Measurements from ENCODE around the gene RRBP1.

The RRBP1 gene

GRCh38 chr20:17671565-17671964 is 10.5 kb downstream of the RRBP1 start:
- TF ChIP-seq, protein P1, sequence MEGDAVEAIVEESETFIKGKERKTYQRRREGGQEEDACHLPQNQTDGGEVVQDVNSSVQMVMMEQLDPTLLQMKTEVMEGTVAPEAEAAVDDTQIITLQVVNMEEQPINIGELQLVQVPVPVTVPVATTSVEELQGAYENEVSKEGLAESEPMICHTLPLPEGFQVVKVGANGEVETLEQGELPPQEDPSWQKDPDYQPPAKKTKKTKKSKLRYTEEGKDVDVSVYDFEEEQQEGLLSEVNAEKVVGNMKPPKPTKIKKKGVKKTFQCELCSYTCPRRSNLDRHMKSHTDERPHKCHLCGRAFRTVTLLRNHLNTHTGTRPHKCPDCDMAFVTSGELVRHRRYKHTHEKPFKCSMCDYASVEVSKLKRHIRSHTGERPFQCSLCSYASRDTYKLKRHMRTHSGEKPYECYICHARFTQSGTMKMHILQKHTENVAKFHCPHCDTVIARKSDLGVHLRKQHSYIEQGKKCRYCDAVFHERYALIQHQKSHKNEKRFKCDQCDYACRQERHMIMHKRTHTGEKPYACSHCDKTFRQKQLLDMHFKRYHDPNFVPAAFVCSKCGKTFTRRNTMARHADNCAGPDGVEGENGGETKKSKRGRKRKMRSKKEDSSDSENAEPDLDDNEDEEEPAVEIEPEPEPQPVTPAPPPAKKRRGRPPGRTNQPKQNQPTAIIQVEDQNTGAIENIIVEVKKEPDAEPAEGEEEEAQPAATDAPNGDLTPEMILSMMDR (IDR thresholded peaks at IDR 0.05; ENCODE audit: low read depth, low read length, missing control alignments): no peak
- H3K4me3 ChIP-seq (replicated peaks; ENCODE audit: low read depth, low read length): no peak overlapping the region
- DNase-seq (ENCODE audit: extremely low read depth, low read depth): no peak

DNA sequence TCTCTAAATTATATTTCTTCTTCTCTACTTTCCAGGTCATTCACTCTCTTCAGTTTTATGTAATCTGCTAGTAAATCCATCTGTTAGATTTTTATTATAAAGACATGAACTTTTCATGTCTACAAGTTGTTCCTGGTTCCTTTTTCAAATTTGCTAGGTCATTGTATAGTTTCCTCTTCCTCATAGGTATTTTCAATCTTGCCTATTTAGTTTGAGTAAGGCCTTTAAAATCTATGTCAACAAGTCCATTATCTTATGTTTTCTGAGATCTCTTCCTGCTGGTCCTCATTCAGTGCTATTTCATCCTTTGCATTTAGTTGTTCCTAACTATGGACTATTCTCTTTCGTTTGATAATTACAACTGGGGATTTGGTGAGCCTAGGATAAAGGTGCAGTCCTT is 11.0 kb downstream of the RRBP1 start:
- TF ChIP-seq, protein P1 (IDR thresholded peaks at IDR 0.05; ENCODE audit: low read depth, low read length, missing control alignments): no peak
- no peak overlapping the region for H3K4me3 ChIP-seq (replicated peaks; ENCODE audit: low read depth, low read length)
- no peak for DNase-seq (ENCODE audit: extremely low read depth, low read depth)

DNA sequence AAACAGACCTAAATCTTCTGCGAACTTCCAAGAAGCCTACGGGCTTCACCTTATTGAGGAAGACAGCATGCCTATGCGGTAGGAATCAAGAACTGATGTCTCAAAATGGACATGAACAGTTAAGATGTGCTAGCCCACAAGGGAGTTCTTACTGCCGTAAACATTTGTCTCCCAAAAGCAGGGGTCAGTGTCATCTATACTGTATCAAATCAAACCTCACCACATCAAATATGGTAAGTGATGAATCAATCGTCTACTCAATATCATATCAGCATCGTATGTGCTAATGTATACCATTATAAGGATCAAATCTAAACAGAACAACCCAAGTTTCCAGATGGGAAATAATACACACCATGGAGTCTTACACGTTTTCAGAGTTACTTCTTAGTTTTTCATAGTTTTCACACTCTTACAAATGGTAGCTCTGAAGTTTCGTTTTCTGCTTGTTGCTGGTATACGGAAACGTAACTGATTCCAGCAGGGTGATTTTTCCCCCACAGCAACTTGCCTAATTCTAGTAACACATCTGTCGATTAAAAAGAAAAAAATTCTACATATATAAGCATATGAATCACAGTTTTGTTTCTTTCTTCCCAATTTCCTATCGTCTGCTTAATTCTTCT is 12.6 kb downstream of the RRBP1 start:
- TF ChIP-seq, protein P1 (IDR thresholded peaks at IDR 0.05; ENCODE audit: low read depth, low read length, missing control alignments): no peak
- DNase-seq (ENCODE audit: extremely low read depth, low read depth): no peak
- no peak overlapping the region for H3K4me3 ChIP-seq (replicated peaks; ENCODE audit: low read depth, low read length)

- no peak overlapping the region for H3K4me3 ChIP-seq (replicated peaks; ENCODE audit: low read depth, low read length)
- no peak for DNase-seq (ENCODE audit: extremely low read depth, low read depth)
- TF ChIP-seq, protein P1 (IDR thresholded peaks at IDR 0.05; ENCODE audit: low read depth, low read length, missing control alignments): no peak
These were observed 13.6 kb downstream of the RRBP1 start for GRCh38 chr20:17668432-17668831.

GRCh38 chr20:17667445-17667844 is 14.6 kb downstream of the RRBP1 start:
- H3K4me3 ChIP-seq (replicated peaks; ENCODE audit: low read depth, low read length): no peak overlapping the region
- TF ChIP-seq, protein P1 (IDR thresholded peaks at IDR 0.05; ENCODE audit: low read depth, low read length, missing control alignments): no peak
- DNase-seq (ENCODE audit: extremely low read depth, low read depth): no peak

DNA sequence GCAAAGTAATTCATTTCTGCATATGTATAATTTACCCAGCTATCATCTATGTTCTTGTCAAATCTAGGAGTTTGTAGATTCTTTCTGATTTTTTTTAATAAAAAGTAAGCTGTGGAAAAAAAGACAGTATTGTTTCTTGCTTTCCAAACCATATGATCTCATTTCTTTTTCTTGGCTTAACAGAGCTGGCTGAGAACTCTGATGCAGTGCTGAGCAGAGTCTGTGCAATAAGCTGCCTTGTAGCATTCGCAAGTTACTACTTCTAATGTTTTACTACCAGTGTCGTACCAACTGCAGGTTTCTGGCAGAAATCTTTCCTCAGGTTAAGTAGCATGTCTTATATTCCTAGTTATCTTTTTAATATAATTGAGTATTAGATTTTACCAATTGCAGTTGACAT is 15.6 kb downstream of the RRBP1 start:
- no peak for DNase-seq (ENCODE audit: extremely low read depth, low read depth)
- TF ChIP-seq, protein P1 (IDR thresholded peaks at IDR 0.05; ENCODE audit: low read depth, low read length, missing control alignments): no peak
- no peak overlapping the region for H3K4me3 ChIP-seq (replicated peaks; ENCODE audit: low read depth, low read length)

- no peak for DNase-seq (ENCODE audit: extremely low read depth, low read depth)
- TF ChIP-seq, protein P1 (IDR thresholded peaks at IDR 0.05; ENCODE audit: low read depth, low read length, missing control alignments): no peak
- H3K4me3 ChIP-seq (replicated peaks; ENCODE audit: low read depth, low read length): no peak overlapping the region
These were observed 16.3 kb downstream of the RRBP1 start for GRCh38 chr20:17665756-17666155.
